Suprapubic skin (tissue), 4 donors: ENCODE data around the gene RTTN.

ENCODE experiments used
- POLR2A ChIP-seq, 2 donors: fragments of 450-650 bp; IDR thresholded peaks; one replicate each; pipeline ENCODE4 v1.6.1; 2017; ENCODE audit warnings: antibody characterized with exemption in 2 of 2, mild to moderate bottlenecking in 2 of 2, moderate library complexity in 2 of 2
- POLR2AphosphoS5 ChIP-seq, 3 donors: sonication (generic); formaldehyde crosslinking; IDR thresholded peaks; one replicate each; pipeline ENCODE4 v1.6.1; 2017; ENCODE audit warnings: antibody characterized with exemption in 3 of 3
- TF ChIP-seq, protein P1 (sequence below), 2 donors: fragments of 200-600 bp in 1 of 2; fragments of 450-650 bp in 1 of 2; sonication (generic) in 1 of 2; IDR thresholded peaks; one replicate each; pipeline ENCODE4 v1.5.1; 2016 to 2019; ENCODE audit warnings: antibody characterized with exemption in 2 of 2, mild to moderate bottlenecking in 1 of 2, moderate library complexity in 1 of 2

GRCh38 chr18:70151614-70152013, 53.9 kb downstream of the RTTN start:
- TF ChIP-seq, protein P1, sequence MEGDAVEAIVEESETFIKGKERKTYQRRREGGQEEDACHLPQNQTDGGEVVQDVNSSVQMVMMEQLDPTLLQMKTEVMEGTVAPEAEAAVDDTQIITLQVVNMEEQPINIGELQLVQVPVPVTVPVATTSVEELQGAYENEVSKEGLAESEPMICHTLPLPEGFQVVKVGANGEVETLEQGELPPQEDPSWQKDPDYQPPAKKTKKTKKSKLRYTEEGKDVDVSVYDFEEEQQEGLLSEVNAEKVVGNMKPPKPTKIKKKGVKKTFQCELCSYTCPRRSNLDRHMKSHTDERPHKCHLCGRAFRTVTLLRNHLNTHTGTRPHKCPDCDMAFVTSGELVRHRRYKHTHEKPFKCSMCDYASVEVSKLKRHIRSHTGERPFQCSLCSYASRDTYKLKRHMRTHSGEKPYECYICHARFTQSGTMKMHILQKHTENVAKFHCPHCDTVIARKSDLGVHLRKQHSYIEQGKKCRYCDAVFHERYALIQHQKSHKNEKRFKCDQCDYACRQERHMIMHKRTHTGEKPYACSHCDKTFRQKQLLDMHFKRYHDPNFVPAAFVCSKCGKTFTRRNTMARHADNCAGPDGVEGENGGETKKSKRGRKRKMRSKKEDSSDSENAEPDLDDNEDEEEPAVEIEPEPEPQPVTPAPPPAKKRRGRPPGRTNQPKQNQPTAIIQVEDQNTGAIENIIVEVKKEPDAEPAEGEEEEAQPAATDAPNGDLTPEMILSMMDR (IDR thresholded peaks at IDR 0.05): no peak
- TF ChIP-seq POLR2A (IDR thresholded peaks at IDR 0.05) (no peak), POLR2AphosphoS5 (IDR thresholded peaks at IDR 0.05) (no peak)
